DMS114 treated with DMSO at 0.1 percent for 48 hours (cell line): ENCODE measurements around the gene TMEM126B.
"Not testable (repeated sequence)": the region's sequence is repeated elsewhere in the genome, so short reads cannot be mapped to it uniquely, and the experiment has no call there.

Experiments
- DNase-seq: peaks from one replicate; lab custom pipeline; 2025; ENCODE audit not compliant: unreplicated experiment; lab: John Stamatoyannopoulos, UW

TMEM126B gene

DNA sequence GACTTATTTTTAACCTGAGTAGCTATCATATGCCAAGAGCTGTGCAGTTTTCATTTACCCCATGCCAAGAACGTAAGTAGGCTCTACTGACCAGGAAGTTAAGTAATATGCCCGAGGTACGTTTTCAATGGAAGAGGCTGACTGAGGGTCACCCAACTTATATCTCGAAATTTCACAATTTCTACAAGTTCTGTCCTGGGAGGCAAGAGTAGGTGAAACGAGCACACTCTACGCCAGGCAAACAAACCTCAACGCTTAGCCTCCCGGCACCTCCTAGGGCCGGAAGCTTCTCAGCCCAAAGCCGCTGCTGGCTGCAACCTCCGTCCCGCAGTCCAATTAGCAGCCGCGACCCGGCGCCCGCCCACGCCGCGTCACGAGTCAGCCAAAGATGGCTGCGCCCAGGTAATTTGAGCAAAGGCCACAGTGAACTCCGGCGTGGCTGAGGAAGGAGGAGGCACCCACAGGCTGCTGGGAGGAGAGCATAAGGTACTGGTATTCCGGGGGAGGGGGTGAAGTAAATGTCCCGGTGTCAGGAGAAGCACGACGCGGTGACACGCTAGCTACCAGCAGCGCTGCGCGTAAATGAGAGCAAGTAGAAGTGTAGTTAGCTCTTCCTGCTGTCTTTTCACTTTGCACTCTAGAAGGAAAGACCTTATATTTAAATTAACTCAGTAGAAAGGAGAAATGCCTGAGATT lies 19.4 kb downstream of the TMEM126B start, which contains the start of gene TMEM126A:
TSS of gene TMEM126A (plus strand) at position 364 of the 696 bp plus-strand sequence. CDS start 2,289 bp downstream, outside the sequence.
- peak; percentile 68 for DNase-seq

DNA sequence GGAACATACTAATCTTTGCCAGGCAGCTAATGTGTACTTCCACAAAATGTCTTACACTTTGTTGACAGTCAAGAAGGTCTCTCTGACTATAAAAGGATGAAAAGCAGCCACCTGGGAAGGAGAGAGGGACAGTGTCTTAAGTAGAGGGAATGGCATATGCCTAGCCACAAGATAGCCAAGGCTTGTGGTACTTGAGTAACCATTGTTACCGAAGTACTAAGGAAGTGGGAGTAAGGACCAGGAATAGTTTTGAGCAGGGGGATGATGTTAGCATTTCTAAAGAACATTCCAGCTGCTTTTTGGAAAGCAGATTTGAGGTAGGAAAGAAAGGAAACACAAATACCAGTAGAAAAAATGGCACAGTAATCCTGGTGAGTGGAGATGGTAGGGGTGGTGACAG lies 22.7 kb downstream of the TMEM126B start:
- DNase-seq = no peak

DNA sequence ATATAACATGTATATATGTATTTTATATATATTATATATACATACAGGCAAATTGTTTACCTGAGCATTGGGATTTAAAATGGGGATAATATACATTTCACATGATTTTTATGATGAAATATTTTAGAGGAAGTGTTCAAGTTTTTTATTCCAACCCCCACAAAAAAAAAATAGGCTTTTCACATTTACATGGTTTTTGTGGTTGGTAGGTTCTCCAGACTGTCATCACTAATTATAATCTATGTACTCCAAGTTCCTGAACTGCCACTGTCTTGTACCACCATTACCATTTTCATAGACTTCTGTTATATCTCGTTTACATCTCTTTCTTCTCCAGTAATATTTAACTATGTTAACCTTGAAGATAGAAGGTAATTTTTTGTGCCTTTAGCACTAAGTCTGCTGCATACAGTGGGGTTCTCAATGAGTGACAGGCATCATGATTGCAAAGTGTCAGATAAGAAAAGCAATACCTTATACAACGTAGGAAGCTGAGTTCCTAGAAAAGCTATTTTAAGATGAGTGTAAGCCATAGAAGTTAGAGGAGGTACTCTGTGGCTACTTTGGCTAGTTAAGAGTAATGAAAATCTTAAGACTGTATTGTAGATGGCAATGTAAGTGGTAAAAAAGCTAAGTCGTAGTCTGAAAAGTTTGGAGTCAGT lies 24.5 kb downstream of the TMEM126B start:
- no peak for DNase-seq

DNA sequence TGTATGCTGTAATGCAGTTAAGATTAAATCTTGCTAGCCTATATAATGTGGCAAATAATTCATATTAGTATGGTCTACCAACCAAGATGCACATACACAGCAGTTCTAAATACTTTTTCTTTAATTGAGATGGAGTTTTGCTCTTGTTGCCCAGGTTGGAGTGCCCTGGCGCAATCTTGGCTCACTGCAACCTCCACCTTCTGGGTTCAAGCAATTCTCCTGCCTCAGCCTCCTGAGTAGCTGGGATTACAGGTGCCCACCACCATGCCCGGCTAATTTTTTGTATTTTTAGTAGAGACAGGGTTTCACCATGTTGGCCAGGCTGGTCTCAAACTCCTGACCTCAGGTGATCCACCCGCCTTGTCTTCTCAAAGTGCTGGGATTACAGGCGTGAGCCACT lies 25.9 kb downstream of the TMEM126B start:
- DNase-seq = not testable (repeated sequence)

DNA sequence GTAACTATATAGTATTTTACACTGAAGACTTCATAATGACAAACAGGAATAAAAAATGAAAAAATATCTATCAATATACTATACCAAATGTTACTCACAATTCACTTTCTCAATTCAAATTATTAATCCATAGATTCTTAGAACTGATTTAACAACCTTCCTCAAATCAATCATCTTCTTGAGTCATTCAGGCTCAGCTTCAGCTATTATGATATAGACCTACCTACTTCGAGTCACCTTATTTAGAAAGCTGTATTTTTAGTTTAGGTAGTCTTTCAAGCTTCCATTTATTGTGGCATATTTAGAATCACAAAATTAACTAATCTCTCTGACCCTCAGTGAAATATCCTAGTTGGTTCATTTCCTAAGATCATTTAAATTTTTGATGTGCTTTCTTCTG lies 28.4 kb downstream of the TMEM126B start:
- no peak for DNase-seq

DNA sequence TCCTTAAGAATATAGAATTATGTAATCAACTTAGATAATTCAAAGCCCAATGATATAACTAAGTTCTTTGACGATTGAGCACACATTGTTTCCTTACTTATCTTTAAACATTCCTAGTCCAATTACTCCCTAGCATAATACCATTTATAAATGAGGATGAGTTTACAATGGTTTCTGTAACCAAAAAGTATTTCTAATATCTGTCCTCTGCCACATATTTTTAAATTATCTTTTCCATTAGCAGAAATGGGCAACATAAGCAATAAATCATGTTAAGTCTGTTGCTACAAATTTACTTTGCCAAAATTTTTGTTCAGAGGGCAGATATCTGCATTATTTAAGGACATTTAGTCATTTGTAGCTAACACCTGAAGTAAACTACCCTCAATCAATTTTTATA lies 29.8 kb downstream of the TMEM126B start:
- no peak for DNase-seq

DNA sequence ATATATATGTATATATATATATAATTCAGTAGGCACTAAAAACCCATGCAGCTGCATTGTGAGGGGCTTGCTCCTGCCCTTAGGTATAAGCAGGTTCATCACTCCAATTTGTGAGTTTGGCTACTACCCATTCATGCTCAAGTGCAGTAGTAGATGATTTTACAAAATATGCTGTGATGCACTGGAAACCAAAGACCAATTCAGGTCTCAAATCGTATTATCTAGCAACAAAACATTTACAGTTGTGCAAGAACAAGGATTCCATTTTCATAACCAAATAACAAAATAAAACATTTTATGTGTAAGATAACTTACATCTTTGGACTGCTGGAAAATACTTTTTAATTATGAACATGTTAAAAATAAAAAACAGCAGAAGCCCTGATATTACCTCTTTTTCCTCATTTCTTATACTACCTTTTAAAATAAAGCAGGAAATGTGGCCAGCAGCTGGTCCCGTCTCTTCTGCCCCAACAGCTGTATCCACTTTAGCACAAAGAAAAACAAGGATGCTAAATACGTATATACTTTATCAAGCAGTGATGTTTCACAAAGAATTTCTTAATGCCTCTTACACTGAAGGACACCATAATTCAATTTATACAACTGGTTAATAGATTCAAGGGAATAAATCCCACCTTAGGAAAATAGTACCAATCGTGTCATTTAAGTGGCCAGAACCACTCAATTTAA lies 33.7 kb downstream of the TMEM126B start:
- no peak for DNase-seq

DNA sequence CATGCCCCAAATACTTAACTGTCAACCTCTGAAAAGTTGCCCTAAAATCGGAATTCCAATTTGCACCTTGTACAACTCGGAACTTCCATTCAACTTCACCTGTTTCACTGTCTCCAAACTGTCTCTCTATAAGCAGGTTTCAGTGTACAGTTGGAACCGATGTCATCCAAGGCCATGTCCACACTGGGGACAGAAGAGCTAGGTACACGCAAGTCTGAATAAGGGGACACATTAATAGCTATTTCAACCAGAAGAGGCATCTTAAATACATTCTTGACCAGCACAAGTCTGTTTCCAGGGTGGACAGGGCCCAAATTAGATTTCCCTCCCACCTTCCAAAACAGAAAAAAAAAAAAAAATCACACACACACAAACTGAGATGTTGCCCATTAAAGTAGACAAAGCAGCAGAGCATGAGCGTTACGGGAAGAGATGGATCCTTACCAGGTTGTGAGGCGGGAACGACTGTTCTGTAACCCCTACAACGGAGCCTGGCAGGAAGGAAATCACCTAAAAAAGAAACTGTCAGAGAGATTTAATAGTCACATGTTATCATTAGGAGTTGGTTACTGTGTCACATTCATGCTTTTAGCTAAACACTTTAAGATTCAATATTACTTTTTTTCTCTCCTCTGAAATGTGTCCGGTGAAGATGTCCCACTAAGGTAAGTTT lies 34.8 kb downstream of the TMEM126B start:
- no peak for DNase-seq

DNA sequence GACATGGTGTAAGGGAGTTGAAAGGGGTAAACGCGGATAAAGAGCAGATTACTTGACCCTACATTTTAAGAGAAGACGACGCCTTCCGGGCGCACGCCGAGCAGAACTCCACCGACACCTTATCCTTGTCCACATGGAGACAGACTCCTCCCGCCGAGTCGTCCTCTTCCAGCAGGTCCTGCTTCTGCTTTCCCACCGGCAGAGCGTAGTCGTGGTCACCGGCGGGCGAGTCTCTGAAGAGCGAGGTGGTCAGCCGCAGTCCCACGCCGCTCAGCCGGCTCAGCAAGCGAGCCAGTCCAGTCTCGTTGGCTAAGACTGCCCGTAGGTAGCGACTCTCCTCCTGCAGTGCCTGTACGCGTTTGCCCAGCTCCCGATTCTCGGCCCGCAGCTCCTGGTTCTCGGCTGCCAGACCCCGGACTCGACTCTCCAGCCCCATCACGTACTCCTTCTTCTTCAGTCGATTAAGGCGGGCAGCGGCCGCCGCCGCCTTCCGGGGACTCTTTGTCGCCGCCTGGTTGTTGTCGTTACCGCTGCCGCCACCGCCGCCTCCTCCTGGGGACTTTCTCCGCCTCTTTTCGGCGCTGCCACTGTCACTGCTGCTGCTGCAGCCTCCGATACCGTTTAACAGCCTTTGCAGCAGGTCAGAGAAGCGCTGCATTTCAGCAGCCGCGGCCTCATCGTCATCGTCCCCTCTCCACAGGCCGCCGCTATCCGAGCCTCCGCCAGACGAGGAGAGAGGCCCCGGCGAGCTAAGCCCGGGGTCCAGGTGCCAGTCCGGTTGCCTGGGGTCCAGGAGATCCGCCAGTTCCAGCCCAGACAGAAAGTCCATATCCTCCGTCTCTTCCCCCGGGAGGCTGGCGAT lies 35.6 kb downstream of the TMEM126B start:
- peak; percentile 11 for DNase-seq

DNA sequence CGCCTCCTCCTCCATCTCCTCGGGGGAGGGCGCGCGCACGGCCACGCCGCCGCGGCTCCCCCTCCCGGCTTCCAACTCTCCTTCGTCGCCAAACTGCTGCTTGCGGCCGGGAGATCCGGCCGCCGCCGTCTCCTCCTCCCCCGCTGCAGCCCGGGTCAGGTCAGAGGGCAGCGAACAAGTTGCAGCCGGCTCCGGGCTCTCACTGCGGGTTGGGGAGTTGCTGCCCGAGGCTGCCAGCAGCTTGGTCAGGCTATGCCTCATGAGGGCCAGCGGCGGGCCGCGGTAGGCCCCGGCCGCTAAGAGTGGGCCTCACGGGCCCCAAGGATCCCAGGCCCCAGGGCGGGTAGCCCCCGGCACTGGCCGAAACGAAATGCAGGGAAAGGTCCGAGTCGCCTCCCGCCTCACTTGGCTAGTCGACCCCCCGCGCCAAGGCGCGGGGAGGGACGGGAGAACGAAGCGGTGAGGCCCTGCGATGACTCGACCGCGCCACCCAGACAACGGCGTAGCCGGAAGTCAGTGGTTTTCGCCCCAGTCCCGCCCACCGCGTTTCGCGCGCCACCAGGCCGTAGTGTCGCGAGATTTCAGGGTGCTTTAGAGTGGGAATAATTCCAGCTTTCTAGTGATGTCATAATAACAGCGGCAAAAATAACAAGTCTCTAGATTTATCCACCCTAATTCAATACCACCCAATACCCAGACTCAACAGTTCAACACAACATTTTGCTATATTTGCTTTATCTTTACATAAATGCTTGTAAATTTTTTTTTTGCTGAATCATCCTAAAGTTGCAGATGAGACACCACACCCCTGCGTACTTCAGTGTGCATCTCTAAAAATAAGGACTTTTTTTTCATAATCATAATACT lies 36.5 kb downstream of the TMEM126B start, which contains the start of gene CREBZF:
TSS of gene CREBZF (minus strand) at position 515 of the 867 bp plus-strand sequence. CDS start at position 261, 254 bp downstream.
- peak; percentile 84 for DNase-seq

DNA sequence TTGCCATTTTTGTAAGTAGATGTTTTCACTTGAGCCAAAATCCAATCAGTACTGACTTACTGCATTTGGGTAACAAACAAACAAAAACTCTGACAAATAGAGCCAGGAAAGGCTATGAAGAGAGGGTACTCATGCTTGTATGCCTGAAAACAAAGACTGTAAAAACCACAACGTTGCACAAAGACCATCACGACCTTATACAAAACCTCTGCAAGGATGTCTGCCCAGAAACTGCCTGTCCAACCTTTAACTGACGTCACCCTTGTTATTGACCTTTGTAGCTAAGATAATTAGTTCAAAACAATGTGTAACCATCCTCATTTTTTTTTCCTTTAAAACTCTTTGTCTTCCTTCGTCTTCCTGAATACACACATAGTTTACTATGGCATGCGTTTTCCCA lies 37.3 kb downstream of the TMEM126B start:
- DNase-seq = no peak

DNA sequence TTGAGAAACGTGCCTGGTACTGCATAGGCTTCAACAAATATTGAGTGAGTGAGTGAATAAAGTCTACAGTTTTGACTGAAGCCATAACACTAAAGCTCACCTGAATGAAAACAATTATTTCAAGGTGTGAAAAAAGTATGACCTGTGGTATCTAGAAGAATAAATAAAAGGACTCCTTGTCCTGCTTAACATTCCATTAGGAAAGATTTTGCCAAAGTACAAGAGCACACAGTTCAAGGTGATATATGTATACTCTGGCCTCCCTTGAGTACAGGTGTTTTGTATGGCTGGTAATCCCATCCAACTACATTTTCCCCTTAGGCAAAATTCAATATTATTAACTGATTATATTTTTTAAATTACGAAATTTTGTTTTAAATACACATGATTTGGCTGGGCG lies 38.3 kb downstream of the TMEM126B start:
- no peak for DNase-seq

DNA sequence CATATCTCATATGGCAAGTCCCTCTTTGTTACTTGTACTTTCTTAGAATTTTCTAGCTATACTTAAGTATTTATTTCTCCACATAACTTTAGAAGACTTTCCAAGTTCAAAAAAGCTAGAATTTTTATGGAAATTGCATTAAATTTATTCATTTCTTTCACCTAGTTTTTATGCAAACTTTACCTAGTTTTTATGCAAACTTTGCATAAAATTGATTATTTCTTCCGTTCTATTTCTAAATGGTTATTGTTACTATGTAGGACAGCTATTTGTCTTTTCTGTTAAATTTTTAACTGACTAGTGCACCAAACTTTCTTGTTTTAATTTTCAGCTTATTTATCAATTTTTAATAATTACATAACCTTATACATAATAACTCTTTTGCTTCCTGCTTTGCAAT lies 39.8 kb downstream of the TMEM126B start:
- DNase-seq = no peak

DNA sequence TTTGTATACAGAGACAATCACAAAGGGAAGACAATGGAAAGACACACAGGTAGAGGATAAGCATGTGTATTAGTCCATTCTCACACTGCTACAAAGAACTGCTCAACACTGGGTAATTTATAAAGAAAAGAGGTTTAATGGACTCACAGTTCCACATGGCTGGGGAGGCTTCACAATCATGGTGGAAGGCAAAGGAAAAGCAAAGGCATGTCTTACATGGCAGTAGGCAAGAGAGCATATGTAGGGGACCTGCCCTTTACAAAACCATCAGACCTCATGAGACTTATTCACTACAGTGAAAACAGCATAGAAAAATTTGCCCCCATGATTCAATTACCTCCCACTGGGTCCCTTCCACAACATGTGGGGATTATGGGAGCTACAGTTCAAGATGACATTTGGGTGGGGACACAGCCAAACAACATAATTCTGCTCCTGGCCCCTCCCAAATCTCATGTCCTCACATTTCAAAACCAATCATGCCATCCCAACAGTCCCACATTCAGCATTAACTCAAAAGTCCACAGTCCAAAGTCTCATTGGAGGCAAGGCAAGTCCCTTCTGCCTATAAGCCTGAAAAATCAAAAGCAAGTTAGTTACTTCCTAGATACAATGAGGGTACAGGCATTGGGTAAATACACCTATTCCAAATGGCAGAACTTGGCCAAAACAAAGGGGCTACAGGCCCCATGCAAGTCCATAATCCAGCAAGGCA lies 42.7 kb downstream of the TMEM126B start:
- not testable (repeated sequence) for DNase-seq

DNA sequence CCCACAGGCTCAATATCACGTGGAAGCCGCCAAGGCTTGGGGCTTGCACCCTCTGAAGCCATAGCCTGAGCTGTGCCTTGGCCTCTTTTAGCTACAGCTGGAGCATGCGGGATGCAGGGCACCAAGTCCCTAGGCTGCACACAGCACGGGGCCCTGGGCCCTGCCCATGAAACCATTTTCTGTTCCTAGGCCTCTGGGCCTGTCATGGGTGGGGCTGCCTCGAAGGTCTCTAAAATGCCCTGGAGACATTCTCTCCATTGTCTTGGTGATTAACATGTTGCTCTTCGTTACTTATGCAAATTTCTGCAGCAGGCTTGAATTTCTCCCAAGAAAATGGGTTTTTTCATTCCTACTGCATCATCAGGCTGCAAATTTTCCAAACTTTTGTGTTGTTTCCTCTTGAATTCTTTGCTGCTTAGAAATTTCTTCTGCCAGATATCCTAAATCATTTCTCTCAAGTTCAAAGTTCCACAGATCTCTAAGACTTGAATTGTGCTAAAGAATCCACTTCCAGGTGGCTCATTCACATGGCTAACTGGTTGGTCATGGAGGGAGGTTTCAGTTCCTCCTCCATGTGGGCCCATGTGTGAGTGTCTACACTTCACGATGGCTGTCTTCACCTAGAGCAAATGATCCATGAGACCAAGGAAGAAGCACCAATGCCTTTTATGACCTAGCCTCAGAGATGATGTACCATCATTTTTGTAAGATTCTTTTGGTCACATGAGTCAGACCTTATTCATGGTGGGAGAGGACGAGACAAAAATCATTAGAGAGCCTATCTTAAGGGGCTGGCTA lies 43.9 kb downstream of the TMEM126B start:
- no peak for DNase-seq

DNA sequence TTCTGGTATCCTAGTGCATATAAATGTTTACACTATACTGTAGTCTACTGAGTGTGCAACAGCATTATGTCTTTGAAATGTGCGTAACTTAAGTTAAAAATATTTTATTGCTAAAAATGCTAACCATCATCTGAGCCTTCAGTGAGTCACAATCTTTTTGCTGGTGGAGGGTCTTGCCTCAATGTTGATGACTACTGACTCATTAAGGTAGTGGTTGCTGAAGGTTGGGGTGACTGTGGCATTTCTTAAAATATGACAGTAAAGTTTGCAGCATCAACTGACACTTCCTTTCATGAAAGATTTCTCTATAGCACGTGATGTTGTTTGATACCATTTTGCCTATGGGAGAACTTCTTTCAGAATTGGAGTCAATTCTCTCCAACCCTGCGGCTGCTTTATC lies 45.0 kb downstream of the TMEM126B start:
- DNase-seq = no peak

DNA sequence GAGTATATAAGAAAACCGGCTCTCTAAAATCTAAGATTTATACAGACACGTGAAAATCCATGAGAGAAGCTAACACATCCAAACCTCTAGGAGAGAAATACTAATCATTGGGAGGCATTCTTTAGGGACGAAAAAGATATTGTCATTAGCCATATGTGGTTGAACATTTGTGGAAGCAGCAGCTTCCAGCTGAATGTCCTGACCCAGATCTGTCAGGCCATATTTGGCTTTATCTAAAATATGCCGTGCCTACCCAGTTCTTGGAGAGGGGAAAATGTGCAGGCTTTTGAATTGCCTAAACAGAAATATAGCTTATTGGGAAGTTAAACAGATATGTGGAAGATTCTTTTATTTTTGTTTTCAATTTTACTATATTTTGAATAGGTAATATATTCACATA lies 51.2 kb downstream of the TMEM126B start:
- no peak for DNase-seq

DNA sequence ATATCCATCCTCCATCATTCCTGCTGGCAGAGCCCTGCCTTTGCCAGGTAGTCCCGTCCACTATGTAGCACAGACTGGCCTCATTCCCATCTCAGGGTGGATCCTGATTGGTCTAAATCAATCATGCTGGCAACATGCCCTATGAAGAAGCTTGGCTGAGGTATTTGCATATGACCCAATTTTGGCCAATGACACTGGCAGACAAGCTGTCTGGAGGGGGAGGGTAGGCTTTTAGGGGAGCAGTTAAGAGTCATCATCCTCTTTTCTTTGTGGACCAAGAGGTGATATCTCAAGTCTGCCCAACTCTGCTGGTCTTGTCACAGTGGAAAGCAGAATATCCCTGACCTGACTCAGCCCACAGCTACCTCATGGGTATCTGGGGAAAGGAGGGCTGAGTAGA lies 52.5 kb downstream of the TMEM126B start:
- no peak for DNase-seq
